ENCODE results near the gene BRD2.

Gene BRD2

DNA sequence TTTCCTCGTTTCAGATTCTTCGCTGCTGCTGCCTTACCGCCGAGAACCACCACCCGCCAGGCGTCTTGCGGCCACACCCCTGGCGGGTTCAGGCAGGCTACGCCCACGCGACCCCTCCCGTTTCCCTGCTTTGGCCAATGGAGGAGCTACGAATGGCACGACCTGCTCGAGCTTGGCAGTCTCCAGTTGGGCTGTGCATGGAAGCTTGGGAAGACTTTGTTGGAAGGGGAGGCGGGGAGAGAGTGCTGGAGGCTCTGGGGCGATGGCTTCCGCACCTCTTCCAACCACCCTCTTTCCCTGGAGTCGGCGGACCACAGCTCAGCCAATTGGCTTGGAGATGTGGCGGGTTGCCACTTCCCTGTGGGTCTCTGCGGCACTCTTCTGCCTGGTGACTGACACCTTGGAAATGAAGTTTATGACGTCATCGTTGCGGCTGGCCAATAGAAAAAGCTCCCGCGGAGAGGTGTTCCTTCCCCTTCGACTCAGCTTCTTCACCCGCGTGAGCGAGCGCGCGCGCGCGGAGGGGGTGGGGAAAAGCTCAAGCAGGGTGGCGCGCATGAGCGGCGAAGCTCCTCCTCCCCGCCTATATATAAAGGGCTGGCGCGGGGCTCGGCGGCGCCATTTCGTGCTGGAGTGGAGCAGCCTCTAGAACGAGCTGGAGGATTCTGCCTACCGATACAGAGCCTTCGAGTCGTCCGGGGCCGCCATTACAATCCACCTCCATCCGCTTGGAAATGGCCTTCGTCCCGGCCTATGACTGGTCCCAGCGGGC, 3.4 kb downstream of the BRD2 start:
- H3K9me3 ChIP-seq (ENCODE audit: control insufficient read depth in 1 of 2, low read length in 2 of 2), result no peaks in the 10 kb centered on the region
- peaks cover 27 to 36% of the 10 kb centered on the region in 2 donors for H3K36me3 ChIP-seq (ENCODE audit: control insufficient read depth in 1 of 2, insufficient read depth in 2 of 2, low read length in 2 of 2)

DNA sequence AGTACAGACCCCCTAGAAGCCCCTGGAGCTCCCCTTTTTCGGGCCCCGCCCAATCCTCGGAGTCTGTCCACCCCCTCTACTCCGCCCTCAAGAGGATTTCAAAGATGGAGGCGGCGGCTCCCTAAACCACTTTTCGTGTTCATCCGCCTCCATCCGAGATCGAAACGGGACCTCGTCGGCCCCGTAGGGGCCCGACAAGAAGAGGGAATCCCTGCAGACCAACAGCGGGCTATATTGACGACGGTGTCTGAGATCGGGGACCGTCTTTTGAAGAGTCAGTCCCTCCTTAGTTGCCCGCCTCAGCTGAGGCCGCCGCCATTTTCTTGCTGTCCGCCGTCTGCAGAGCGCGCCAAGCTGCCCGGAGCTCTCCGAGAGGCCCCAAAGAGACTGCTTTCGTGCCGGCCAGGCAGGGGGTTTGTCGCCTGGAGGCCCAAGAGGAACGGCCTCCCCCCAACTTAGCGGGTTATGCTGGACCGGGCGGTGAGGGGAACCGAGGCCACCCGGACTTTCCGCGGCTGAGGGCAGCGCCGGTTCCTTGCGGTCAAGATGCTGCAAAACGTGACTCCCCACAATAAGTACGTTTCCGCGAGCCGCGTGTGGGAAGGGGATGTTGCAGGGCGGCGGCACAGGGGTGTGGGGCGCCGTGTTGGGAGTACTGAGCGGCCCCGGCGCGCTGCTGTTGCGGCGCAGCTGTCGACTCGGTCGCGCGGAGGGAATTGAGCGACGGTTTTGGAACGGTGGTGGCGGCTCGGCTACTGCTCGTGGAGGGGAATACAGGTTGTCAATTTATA, 4.2 kb downstream of the BRD2 start:
- H3K9ac ChIP-seq (ENCODE audit: low read depth in 1 of 2, low read length in 2 of 2), result peak overlapping the region; percentile 78 to 97
- peak overlapping the region; percentile 84 to 99 for H3K4me3 ChIP-seq (ENCODE audit: low read depth in 1 of 2, low read length in 2 of 2)
- peaks cover 27 to 34% of the 10 kb centered on the region in 2 donors for H3K4me1 ChIP-seq (ENCODE audit: control insufficient read depth in 1 of 2, insufficient read depth in 2 of 2, low read length in 2 of 2)
- H3K27me3 ChIP-seq (ENCODE audit: control insufficient read depth in 1 of 2, insufficient read depth in 2 of 2, low read length in 2 of 2), result no peaks in the 10 kb centered on the region
- peaks cover 35 to 44% of the 10 kb centered on the region in 2 donors for H3K36me3 ChIP-seq (ENCODE audit: control insufficient read depth in 1 of 2, insufficient read depth in 2 of 2, low read length in 2 of 2)
- peak overlapping the region; percentile 78 for H3K27ac ChIP-seq (ENCODE audit: low read depth, low read length)
- no peaks in the 10 kb centered on the region for H3K9me3 ChIP-seq (ENCODE audit: control insufficient read depth in 1 of 2, low read length in 2 of 2)

More for the DNA sequence above, 3.4 kb downstream of the BRD2 start:
- Histone ChIP-seq H3K27me3 (ENCODE audit: control insufficient read depth in 1 of 2, insufficient read depth in 2 of 2, low read length in 2 of 2) (no peaks in the 10 kb centered on the region), H3K9ac (ENCODE audit: low read depth in 1 of 2, low read length in 2 of 2) (peak overlapping the region; percentile 97 to 100), H3K4me3 (ENCODE audit: low read depth in 1 of 2, low read length in 2 of 2) (peak overlapping the region; percentile 94 to 99), H3K4me1 (ENCODE audit: control insufficient read depth in 1 of 2, insufficient read depth in 2 of 2, low read length in 2 of 2) (peaks cover 27 to 34% of the 10 kb centered on the region in 2 donors), H3K27ac (ENCODE audit: low read depth, low read length) (peak overlapping the region; percentile 100)

- Histone ChIP-seq H3K36me3 (ENCODE audit: control insufficient read depth in 1 of 2, insufficient read depth in 2 of 2, low read length in 2 of 2) (peaks cover 43 to 52% of the 10 kb centered on the region in 2 donors), H3K9me3 (ENCODE audit: control insufficient read depth in 1 of 2, low read length in 2 of 2) (no peaks in the 10 kb centered on the region)
These were observed 5.0 kb downstream of the BRD2 start for GRCh38 chr6:32973144-32974015.

DNA sequence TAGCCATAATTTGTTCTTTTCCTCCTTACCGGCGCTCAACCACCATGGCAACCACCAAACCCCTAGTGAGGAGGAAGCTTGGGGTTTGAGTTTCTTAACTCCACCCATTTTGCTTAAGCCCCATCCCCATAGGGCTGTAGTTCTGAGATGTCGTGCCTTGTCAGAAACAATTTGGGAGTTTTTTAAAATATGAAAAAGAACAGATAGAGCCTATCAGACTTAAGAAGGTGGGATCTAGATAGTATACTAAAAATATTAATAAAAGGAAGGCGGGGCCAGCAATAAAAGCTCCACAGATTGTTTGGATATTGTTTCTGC, 5.6 kb downstream of the BRD2 start:
- H3K4me1 ChIP-seq (ENCODE audit: control insufficient read depth in 1 of 2, insufficient read depth in 2 of 2, low read length in 2 of 2), result peaks cover 37 to 41% of the 10 kb centered on the region in 2 donors
- H3K27ac ChIP-seq (ENCODE audit: low read depth, low read length), result peak overlapping the region; percentile 40
- H3K9ac ChIP-seq (ENCODE audit: low read depth in 1 of 2, low read length in 2 of 2), result peak overlapping the region; percentile 78 to 97
- no peaks in the 10 kb centered on the region for H3K9me3 ChIP-seq (ENCODE audit: control insufficient read depth in 1 of 2, low read length in 2 of 2)
- H3K36me3 ChIP-seq (ENCODE audit: control insufficient read depth in 1 of 2, insufficient read depth in 2 of 2, low read length in 2 of 2), result peaks cover 49 to 58% of the 10 kb centered on the region in 2 donors
- H3K27me3 ChIP-seq (ENCODE audit: control insufficient read depth in 1 of 2, insufficient read depth in 2 of 2, low read length in 2 of 2), result no peaks in the 10 kb centered on the region
- H3K4me3 ChIP-seq (ENCODE audit: low read depth in 1 of 2, low read length in 2 of 2), result peak overlapping the region; percentile 84 to 99

More at GRCh38 chr6:32973144-32974015, 5.0 kb downstream of the BRD2 start:
- H3K27ac ChIP-seq (ENCODE audit: low read depth, low read length), result peak overlapping the region; percentile 78
- peaks cover 36 to 37% of the 10 kb centered on the region in 2 donors for H3K4me1 ChIP-seq (ENCODE audit: control insufficient read depth in 1 of 2, insufficient read depth in 2 of 2, low read length in 2 of 2)
- H3K27me3 ChIP-seq (ENCODE audit: control insufficient read depth in 1 of 2, insufficient read depth in 2 of 2, low read length in 2 of 2), result no peaks in the 10 kb centered on the region
- H3K9ac ChIP-seq (ENCODE audit: low read depth in 1 of 2, low read length in 2 of 2), result peak overlapping the region; percentile 78 to 97
- peak overlapping the region; percentile 84 to 99 for H3K4me3 ChIP-seq (ENCODE audit: low read depth in 1 of 2, low read length in 2 of 2)

GRCh38 chr6:32974541-32975308, 6.3 kb downstream of the BRD2 start:
- no peaks in the 10 kb centered on the region for H3K27me3 ChIP-seq (ENCODE audit: control insufficient read depth in 1 of 2, insufficient read depth in 2 of 2, low read length in 2 of 2)
- H3K4me1 ChIP-seq (ENCODE audit: control insufficient read depth in 1 of 2, insufficient read depth in 2 of 2, low read length in 2 of 2), result peaks cover 40 to 44% of the 10 kb centered on the region in 2 donors
- H3K27ac ChIP-seq (ENCODE audit: low read depth, low read length), result no peak overlapping the region
- H3K4me3 ChIP-seq (ENCODE audit: low read depth in 1 of 2, low read length in 2 of 2), result peak overlapping the region; percentile 84 to 99
- H3K9me3 ChIP-seq (ENCODE audit: control insufficient read depth in 1 of 2, low read length in 2 of 2), result no peaks in the 10 kb centered on the region
- peak overlapping the region; percentile 78 to 97 for H3K9ac ChIP-seq (ENCODE audit: low read depth in 1 of 2, low read length in 2 of 2)
- peaks cover 56 to 66% of the 10 kb centered on the region in 2 donors for H3K36me3 ChIP-seq (ENCODE audit: control insufficient read depth in 1 of 2, insufficient read depth in 2 of 2, low read length in 2 of 2)

GRCh38 chr6:32975886-32976285, 7.5 kb downstream of the BRD2 start:
- no peak overlapping the region for H3K27ac ChIP-seq (ENCODE audit: low read depth, low read length)
- H3K27me3 ChIP-seq (ENCODE audit: control insufficient read depth in 1 of 2, insufficient read depth in 2 of 2, low read length in 2 of 2), result no peaks in the 10 kb centered on the region
- peaks cover 68 to 77% of the 10 kb centered on the region in 2 donors for H3K36me3 ChIP-seq (ENCODE audit: control insufficient read depth in 1 of 2, insufficient read depth in 2 of 2, low read length in 2 of 2)
- H3K4me1 ChIP-seq (ENCODE audit: control insufficient read depth in 1 of 2, insufficient read depth in 2 of 2, low read length in 2 of 2), result peaks cover 51 to 53% of the 10 kb centered on the region in 2 donors
- H3K9me3 ChIP-seq (ENCODE audit: control insufficient read depth in 1 of 2, low read length in 2 of 2), result no peaks in the 10 kb centered on the region
- H3K4me3 ChIP-seq (ENCODE audit: low read depth in 1 of 2, low read length in 2 of 2), result peak overlapping the region; percentile 41 to 84
- peak overlapping the region in 1 of 2 donors; percentile 8 for H3K9ac ChIP-seq (ENCODE audit: low read depth in 1 of 2, low read length in 2 of 2)

- Histone ChIP-seq H3K9me3 (ENCODE audit: control insufficient read depth in 1 of 2, low read length in 2 of 2) (no peaks in the 10 kb centered on the region), H3K4me1 (ENCODE audit: control insufficient read depth in 1 of 2, insufficient read depth in 2 of 2, low read length in 2 of 2) (peaks cover 55 to 57% of the 10 kb centered on the region in 2 donors), H3K27ac (ENCODE audit: low read depth, low read length) (no peak overlapping the region), H3K27me3 (ENCODE audit: control insufficient read depth in 1 of 2, insufficient read depth in 2 of 2, low read length in 2 of 2) (no peaks in the 10 kb centered on the region), H3K9ac (ENCODE audit: low read depth in 1 of 2, low read length in 2 of 2) (peak overlapping the region in 1 of 2 donors; percentile 8), H3K36me3 (ENCODE audit: control insufficient read depth in 1 of 2, insufficient read depth in 2 of 2, low read length in 2 of 2) (peaks cover 71 to 83% of the 10 kb centered on the region in 2 donors), H3K4me3 (ENCODE audit: low read depth in 1 of 2, low read length in 2 of 2) (peak overlapping the region; percentile 41 to 84)
These were observed 8.1 kb downstream of the BRD2 start for GRCh38 chr6:32976334-32977069.

GRCh38 chr6:32977272-32977952, 9.0 kb downstream of the BRD2 start:
- Histone ChIP-seq H3K4me1 (ENCODE audit: control insufficient read depth in 1 of 2, insufficient read depth in 2 of 2, low read length in 2 of 2) (peaks cover 64 to 66% of the 10 kb centered on the region in 2 donors), H3K4me3 (ENCODE audit: low read depth in 1 of 2, low read length in 2 of 2) (peak overlapping the region; percentile 9 to 10), H3K27me3 (ENCODE audit: control insufficient read depth in 1 of 2, insufficient read depth in 2 of 2, low read length in 2 of 2) (no peaks in the 10 kb centered on the region), H3K9ac (ENCODE audit: low read depth in 1 of 2, low read length in 2 of 2) (no peak overlapping the region), H3K9me3 (ENCODE audit: control insufficient read depth in 1 of 2, low read length in 2 of 2) (no peaks in the 10 kb centered on the region), H3K36me3 (ENCODE audit: control insufficient read depth in 1 of 2, insufficient read depth in 2 of 2, low read length in 2 of 2) (peaks cover 71 to 92% of the 10 kb centered on the region in 2 donors), H3K27ac (ENCODE audit: low read depth, low read length) (no peak overlapping the region)

Data from duodenal mucosa (tissue), 2 donors.